GM23338 (cell line): ENCODE results near the gene ADAMTS8. TPM values are rescaled to one million over a fixed set of nuclear protein-coding genes. Genes with fewer than 3 reads are reported as not detected.

Source experiments
- ATAC-seq: fragments of 200-7000 bp; cut with Tn5 transposase; 3 replicates; pipeline ENCODE4 v1.9.1; 2020
- DNase-seq: peaks from one replicate; pipeline ENCODE4 v3.0.0-alpha.2; 2015; ENCODE audit warnings: low spot score
- H2AFZ ChIP-seq: fragments of 200-600 bp; sonication (generic); 2 replicates; pipeline ENCODE4 v1.8.0; 2016; ENCODE audit warnings: antibody characterized with exemption, mild to moderate bottlenecking, moderate library complexity
- H3F3A ChIP-seq: fragments of 200-600 bp; sonication (generic); replicated peaks from 2 replicates; pipeline ENCODE4 v1.8.0; 2017; ENCODE audit warnings: antibody characterized with exemption, mixed run types, low read depth
- H3K27ac ChIP-seq: fragments of 200-600 bp; sonication (generic); 2 replicates; pipeline ENCODE4 v1.6.1; 2016; ENCODE audit warnings: low read depth
- H3K27me3 ChIP-seq: fragments of 200-600 bp; sonication (generic); 2 replicates; pipeline ENCODE4 v1.8.0; 2016; ENCODE audit warnings: mild to moderate bottlenecking, mixed run types, moderate library complexity; ENCODE audit not compliant: insufficient read depth
- H3K36me3 ChIP-seq: fragments of 200-600 bp; sonication (generic); 2 replicates; pipeline ENCODE4 v1.8.0; 2016; ENCODE audit warnings: mild to moderate bottlenecking; ENCODE audit not compliant: insufficient read depth
- H3K4me1 ChIP-seq: fragments of 200-600 bp; sonication (generic); 2 replicates; pipeline ENCODE4 v1.8.0; 2016; ENCODE audit warnings: mild to moderate bottlenecking, moderate library complexity; ENCODE audit not compliant: insufficient read depth
- H3K4me2 ChIP-seq: fragments of 200-600 bp; sonication (generic); 2 replicates; pipeline ENCODE4 v1.7.1; 2017; ENCODE audit warnings: mixed run types
- H3K4me3 ChIP-seq: fragments of 200-600 bp; sonication (generic); 2 replicates; pipeline ENCODE4 v1.6.1; 2016; ENCODE audit warnings: mixed run types
- H3K79me2 ChIP-seq: fragments of 200-600 bp; sonication (generic); replicated peaks from 2 replicates; pipeline ENCODE4 v1.8.0; 2017; ENCODE audit warnings: mild to moderate bottlenecking; ENCODE audit not compliant: insufficient read depth
- H3K9me2 ChIP-seq: fragments of 200-600 bp; sonication (generic); 2 replicates; pipeline ENCODE4 v1.8.0; 2017; ENCODE audit not compliant: insufficient read depth
- H4K20me1 ChIP-seq: fragments of 200-600 bp; sonication (generic); replicated peaks from 2 replicates; pipeline ENCODE4 v1.8.0; 2017; ENCODE audit warnings: mild to moderate bottlenecking; ENCODE audit not compliant: insufficient read depth
- H3K27ac Mint-ChIP-seq: 2 replicates; pipeline ENCODE4 v1.8.0; 2020; ENCODE audit warnings: inconsistent platforms, mild to moderate bottlenecking, moderate library complexity, mixed read lengths
- H3K27me3 Mint-ChIP-seq: 3 replicates; pipeline ENCODE4 v1.8.0; 2022; ENCODE audit warnings: low read depth, mild to moderate bottlenecking, moderate library complexity, mixed read lengths, inconsistent platforms; ENCODE audit not compliant: insufficient read depth, poor library complexity
- H3K36me3 Mint-ChIP-seq: 3 replicates; pipeline ENCODE4 v1.8.0; 2021; ENCODE audit warnings: low read depth, mild to moderate bottlenecking, inconsistent platforms, moderate library complexity, mixed read lengths
- H3K4me1 Mint-ChIP-seq: 3 replicates; pipeline ENCODE4 v1.8.0; 2020; ENCODE audit warnings: mild to moderate bottlenecking, inconsistent platforms, mixed read lengths
- H3K4me3 Mint-ChIP-seq: 3 replicates; pipeline ENCODE4 v1.8.0; 2021; ENCODE audit warnings: moderate library complexity, mild to moderate bottlenecking, inconsistent platforms, mixed read lengths
- H3K9me3 Mint-ChIP-seq: 3 replicates; pipeline ENCODE4 v1.8.0; 2020; ENCODE audit warnings: moderate library complexity, mild to moderate bottlenecking, inconsistent platforms, mixed read lengths
- CREB1 ChIP-seq: fragments of 250-450 bp; sonication (Bioruptor Pico); IDR thresholded peaks from 2 replicates; pipeline ENCODE4 v1.5.0; 2020; ENCODE audit warnings: low read depth, mild to moderate bottlenecking, moderate library complexity
- CTCF ChIP-seq, 2 experiments: fragments of 200-600 bp in 1 of 2; sonication (generic) in 1 of 2; conservative IDR thresholded peaks; 2 replicates each; pipeline versions ENCODE4 v1.5.1 to v1.6.1; 2016 to 2017; ENCODE audit warnings: antibody characterized with exemption in 2 of 2, low read depth in 2 of 2, mild to moderate bottlenecking in 2 of 2, moderate library complexity in 1 of 2
- ETS1 ChIP-seq: IDR thresholded peaks from 2 replicates; pipeline ENCODE4 v1.6.1; 2016; ENCODE audit warnings: antibody characterized with exemption
- EZH2 ChIP-seq: fragments of 200-600 bp; sonication (generic); IDR thresholded peaks from one replicate; pipeline ENCODE4 v1.8.0; 2017; ENCODE audit warnings: antibody characterized with exemption, mild to moderate bottlenecking, low read depth; ENCODE audit not compliant: unreplicated experiment
- EZH2phosphoT487 ChIP-seq: fragments of 200-600 bp; sonication (generic); IDR thresholded peaks from one replicate; pipeline ENCODE4 v1.8.1; 2018; ENCODE audit warnings: antibody characterized with exemption; ENCODE audit not compliant: unreplicated experiment
- JUNB ChIP-seq: IDR thresholded peaks from one replicate; pipeline ENCODE4 v1.6.1; 2016; ENCODE audit warnings: antibody characterized with exemption; ENCODE audit not compliant: unreplicated experiment
- NANOG ChIP-seq: IDR thresholded peaks from 2 replicates; pipeline ENCODE4 v1.6.1; 2016; ENCODE audit warnings: antibody characterized with exemption, borderline replicate concordance
- POLR2AphosphoS5 ChIP-seq: IDR thresholded peaks from 2 replicates; pipeline ENCODE4 v1.6.1; 2016; ENCODE audit warnings: antibody characterized with exemption, low read depth
- REST ChIP-seq: IDR thresholded peaks from one replicate; pipeline ENCODE4 v1.6.1; 2018; ENCODE audit warnings: antibody characterized with exemption; ENCODE audit not compliant: unreplicated experiment
- STAT1 ChIP-seq: IDR thresholded peaks from one replicate; pipeline ENCODE4 v1.6.1; 2016; ENCODE audit warnings: antibody characterized with exemption; ENCODE audit not compliant: unreplicated experiment
- ZNF114 ChIP-seq: fragments of 250-450 bp; sonication (Bioruptor Pico); IDR thresholded peaks from 2 replicates; pipeline ENCODE4 v1.5.0; 2020; ENCODE audit warnings: mild to moderate bottlenecking, moderate library complexity
- ZNF331 ChIP-seq: fragments of 250-450 bp; sonication (Bioruptor Pico); IDR thresholded peaks from 2 replicates; pipeline ENCODE4 v1.5.0; 2020; ENCODE audit warnings: low read depth, mild to moderate bottlenecking, moderate library complexity
- polyA plus RNA-seq: library from polyadenylated mRNA; unstranded; fragments of >200 nt; fragmentation: Nextera tagmentation; extraction: Ambion mirVana; gene quantifications from 2 replicates; pipeline ENCODE4 v1.2.1, GENCODE V29; 2016
- total RNA-seq: library from RNA; depleted of rRNA; stranded (reverse); fragments of >200 nt; shearing (Covaris generic); gene quantifications from 2 replicates; pipeline ENCODE4 v1.2.3, GENCODE V29; 2014
- TF ChIP-seq, protein P1 (sequence below): fragments of 250-450 bp; sonication (Bioruptor Pico); IDR thresholded peaks from 2 replicates; pipeline ENCODE4 v1.5.0; 2020; ENCODE audit warnings: mild to moderate bottlenecking, moderate library complexity

Gene ADAMTS8
- total and polyA plus RNA-seq, 2 experiments from 2014 or later = 7.5 to 16.2 TPM

- Histone ChIP-seq H3K27ac (no peak overlapping the region), H3K4me2 (no peak overlapping the region), H2AFZ (no peak overlapping the region), H3F3A (no peaks in the 10 kb centered on the region), H3K9me2 (no peaks in the 10 kb centered on the region), H3K36me3 (no peaks in the 10 kb centered on the region; the same call in 1 of the 2 replicates), H4K20me1 (no peaks in the 10 kb centered on the region), H3K4me3 (no peak overlapping the region), H3K79me2 (no peaks in the 10 kb centered on the region), H3K27me3 (no peaks in the 10 kb centered on the region), H3K4me1 (no peaks in the 10 kb centered on the region)
- no peak overlapping the region for H3K27ac Mint-ChIP-seq
- DNase-seq (no peak), ATAC-seq (no peak)
- no peak overlapping the region for H3K4me3 Mint-ChIP-seq
- peaks cover 4% of the 10 kb centered on the region for H3K27me3 Mint-ChIP-seq
- H3K9me3 Mint-ChIP-seq = no peaks in the 10 kb centered on the region
- no peaks in the 10 kb centered on the region for H3K36me3 Mint-ChIP-seq
- no peak for TF ChIP-seq STAT1
- TF ChIP-seq EZH2phosphoT487 = no peak
- TF ChIP-seq ZNF331 (CRISPR knock-in tag) = no peak
- TF ChIP-seq CTCF (conservative IDR thresholded peaks at IDR 0.05; ENCODE audit: low read depth in 2 of 2) = no peak
- TF ChIP-seq CREB1 = no peak
- TF ChIP-seq NANOG = no peak
- no peak for TF ChIP-seq REST
- no peak for TF ChIP-seq POLR2AphosphoS5
- TF ChIP-seq JUNB = no peak
- no peak for TF ChIP-seq ZNF114 (CRISPR knock-in tag)
- no peak for TF ChIP-seq EZH2
- TF ChIP-seq, protein P1, sequence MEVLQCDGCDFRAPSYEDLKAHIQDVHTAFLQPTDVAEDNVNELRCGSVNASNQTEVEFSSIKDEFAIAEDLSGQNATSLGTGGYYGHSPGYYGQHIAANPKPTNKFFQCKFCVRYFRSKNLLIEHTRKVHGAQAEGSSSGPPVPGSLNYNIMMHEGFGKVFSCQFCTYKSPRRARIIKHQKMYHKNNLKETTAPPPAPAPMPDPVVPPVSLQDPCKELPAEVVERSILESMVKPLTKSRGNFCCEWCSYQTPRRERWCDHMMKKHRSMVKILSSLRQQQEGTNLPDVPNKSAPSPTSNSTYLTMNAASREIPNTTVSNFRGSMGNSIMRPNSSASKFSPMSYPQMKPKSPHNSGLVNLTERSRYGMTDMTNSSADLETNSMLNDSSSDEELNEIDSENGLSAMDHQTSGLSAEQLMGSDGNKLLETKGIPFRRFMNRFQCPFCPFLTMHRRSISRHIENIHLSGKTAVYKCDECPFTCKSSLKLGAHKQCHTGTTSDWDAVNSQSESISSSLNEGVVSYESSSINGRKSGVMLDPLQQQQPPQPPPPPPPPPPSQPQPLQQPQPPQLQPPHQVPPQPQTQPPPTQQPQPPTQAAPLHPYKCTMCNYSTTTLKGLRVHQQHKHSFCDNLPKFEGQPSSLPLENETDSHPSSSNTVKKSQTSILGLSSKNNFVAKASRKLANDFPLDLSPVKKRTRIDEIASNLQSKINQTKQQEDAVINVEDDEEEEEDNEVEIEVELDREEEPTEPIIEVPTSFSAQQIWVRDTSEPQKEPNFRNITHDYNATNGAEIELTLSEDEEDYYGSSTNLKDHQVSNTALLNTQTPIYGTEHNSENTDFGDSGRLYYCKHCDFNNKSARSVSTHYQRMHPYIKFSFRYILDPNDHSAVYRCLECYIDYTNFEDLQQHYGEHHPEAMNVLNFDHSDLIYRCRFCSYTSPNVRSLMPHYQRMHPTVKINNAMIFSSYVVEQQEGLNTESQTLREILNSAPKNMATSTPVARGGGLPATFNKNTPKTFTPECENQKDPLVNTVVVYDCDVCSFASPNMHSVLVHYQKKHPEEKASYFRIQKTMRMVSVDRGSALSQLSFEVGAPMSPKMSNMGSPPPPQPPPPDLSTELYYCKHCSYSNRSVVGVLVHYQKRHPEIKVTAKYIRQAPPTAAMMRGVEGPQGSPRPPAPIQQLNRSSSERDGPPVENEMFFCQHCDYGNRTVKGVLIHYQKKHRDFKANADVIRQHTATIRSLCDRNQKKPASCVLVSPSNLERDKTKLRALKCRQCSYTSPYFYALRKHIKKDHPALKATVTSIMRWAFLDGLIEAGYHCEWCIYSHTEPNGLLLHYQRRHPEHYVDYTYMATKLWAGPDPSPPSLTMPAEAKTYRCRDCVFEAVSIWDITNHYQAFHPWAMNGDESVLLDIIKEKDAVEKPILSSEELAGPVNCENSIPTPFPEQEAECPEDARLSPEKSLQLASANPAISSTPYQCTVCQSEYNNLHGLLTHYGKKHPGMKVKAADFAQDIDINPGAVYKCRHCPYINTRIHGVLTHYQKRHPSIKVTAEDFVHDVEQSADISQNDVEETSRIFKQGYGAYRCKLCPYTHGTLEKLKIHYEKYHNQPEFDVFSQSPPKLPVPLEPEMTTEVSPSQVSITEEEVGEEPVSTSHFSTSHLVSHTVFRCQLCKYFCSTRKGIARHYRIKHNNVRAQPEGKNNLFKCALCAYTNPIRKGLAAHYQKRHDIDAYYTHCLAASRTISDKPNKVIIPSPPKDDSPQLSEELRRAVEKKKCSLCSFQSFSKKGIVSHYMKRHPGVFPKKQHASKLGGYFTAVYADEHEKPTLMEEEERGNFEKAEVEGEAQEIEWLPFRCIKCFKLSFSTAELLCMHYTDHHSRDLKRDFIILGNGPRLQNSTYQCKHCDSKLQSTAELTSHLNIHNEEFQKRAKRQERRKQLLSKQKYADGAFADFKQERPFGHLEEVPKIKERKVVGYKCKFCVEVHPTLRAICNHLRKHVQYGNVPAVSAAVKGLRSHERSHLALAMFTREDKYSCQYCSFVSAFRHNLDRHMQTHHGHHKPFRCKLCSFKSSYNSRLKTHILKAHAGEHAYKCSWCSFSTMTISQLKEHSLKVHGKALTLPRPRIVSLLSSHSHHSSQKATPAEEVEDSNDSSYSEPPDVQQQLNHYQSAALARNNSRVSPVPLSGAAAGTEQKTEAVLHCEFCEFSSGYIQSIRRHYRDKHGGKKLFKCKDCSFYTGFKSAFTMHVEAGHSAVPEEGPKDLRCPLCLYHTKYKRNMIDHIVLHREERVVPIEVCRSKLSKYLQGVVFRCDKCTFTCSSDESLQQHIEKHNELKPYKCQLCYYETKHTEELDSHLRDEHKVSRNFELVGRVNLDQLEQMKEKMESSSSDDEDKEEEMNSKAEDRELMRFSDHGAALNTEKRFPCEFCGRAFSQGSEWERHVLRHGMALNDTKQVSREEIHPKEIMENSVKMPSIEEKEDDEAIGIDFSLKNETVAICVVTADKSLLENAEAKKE (CRISPR knock-in tag) = no peak
- no peak for TF ChIP-seq ETS1
- H3K4me1 Mint-ChIP-seq = no peaks in the 10 kb centered on the region
These were observed 40.8 kb upstream of the ADAMTS8 start for GRCh38 chr11:130469181-130469580.
